Hepatocyte (in vitro differentiated cells): ENCODE data around the gene AFAP1L2. TPM values are rescaled to one million over a fixed set of nuclear protein-coding genes. Genes with fewer than 3 reads are reported as not detected.

Experiments
- DNase-seq: peaks from one replicate; pipeline ENCODE4 v3.0.0-alpha.2; 2016; ENCODE audit warnings: low spot score
- H2AFZ ChIP-seq: fragments of 200-600 bp; sonication (generic); 2 replicates; pipeline ENCODE4 v1.6.0; 2016; ENCODE audit warnings: antibody characterized with exemption, mild to moderate bottlenecking
- H3K27ac ChIP-seq: fragments of 200-600 bp; sonication (generic); 2 replicates; pipeline ENCODE4 v1.5.1; 2016; ENCODE audit warnings: mild to moderate bottlenecking
- H3K27me3 ChIP-seq: fragments of 200-600 bp; sonication (generic); 2 replicates; pipeline ENCODE4 v1.6.1; 2016
- H3K36me3 ChIP-seq: fragments of 200-600 bp; sonication (generic); replicated peaks from 2 replicates; pipeline ENCODE4 v1.5.1; 2016; ENCODE audit warnings: low read depth; ENCODE audit not compliant: insufficient read depth
- H3K4me1 ChIP-seq: fragments of 200-600 bp; sonication (generic); 2 replicates; pipeline ENCODE4 v1.5.1; 2016; ENCODE audit warnings: mild to moderate bottlenecking, moderate library complexity; ENCODE audit not compliant: insufficient read depth
- H3K4me2 ChIP-seq: fragments of 200-600 bp; sonication (generic); 2 replicates; pipeline ENCODE4 v1.6.0; 2016
- H3K4me3 ChIP-seq: fragments of 200-600 bp; sonication (generic); 2 replicates; pipeline ENCODE4 v1.5.1; 2016; ENCODE audit warnings: mild to moderate bottlenecking
- H3K79me2 ChIP-seq: fragments of 200-600 bp; sonication (generic); 2 replicates; pipeline ENCODE4 v1.6.0; 2017; ENCODE audit warnings: mild to moderate bottlenecking
- H3K9me2 ChIP-seq: fragments of 200-600 bp; sonication (generic); replicated peaks from 2 replicates; pipeline ENCODE4 v1.6.0; 2017; ENCODE audit warnings: mild to moderate bottlenecking; ENCODE audit not compliant: insufficient read depth
- H3K9me3 ChIP-seq: fragments of 200-600 bp; sonication (generic); 2 replicates; pipeline ENCODE4 v1.5.1; 2016; ENCODE audit warnings: low read depth, mild to moderate bottlenecking
- H4K20me1 ChIP-seq: fragments of 200-600 bp; sonication (generic); 2 replicates; pipeline ENCODE4 v1.6.0; 2016; ENCODE audit warnings: mild to moderate bottlenecking; ENCODE audit not compliant: insufficient read depth, poor library complexity, severe bottlenecking
- EZH2 ChIP-seq: fragments of 200-600 bp; sonication (generic); IDR thresholded peaks from 2 replicates; pipeline ENCODE4 v1.6.1; 2016; ENCODE audit warnings: antibody characterized with exemption, mild to moderate bottlenecking, borderline replicate concordance
- EZH2phosphoT487 ChIP-seq: fragments of 200-600 bp; sonication (generic); IDR thresholded peaks from one replicate; pipeline ENCODE4 v1.6.1; 2018; ENCODE audit warnings: antibody characterized with exemption, mild to moderate bottlenecking, low read depth, moderate library complexity; ENCODE audit not compliant: unreplicated experiment, severe bottlenecking
- WGBS: methylation state at CpG from one replicate; pipeline ENCODE4 v1.1.6; 2016; ENCODE audit warnings: low lambda C conversion rate; ENCODE audit errors: missing lambda C conversion rate; 5-methylcytosine and 5-hydroxymethylcytosine counted together
- polyA plus RNA-seq: library from polyadenylated mRNA; unstranded; fragments of >200 nt; fragmentation: Nextera tagmentation; extraction: Ambion mirVana; gene quantifications from 2 replicates; pipeline ENCODE4 v1.2.1, GENCODE V29; 2016
- total RNA-seq: library from RNA; depleted of rRNA; stranded (reverse); fragments of >200 nt; gene quantifications from 2 replicates; pipeline ENCODE4 v1.2.3, GENCODE V29; 2014
- TF ChIP-seq, protein P1 (sequence below): fragments of 200-600 bp; sonication (generic); IDR thresholded peaks from 2 replicates; pipeline ENCODE4 v1.5.1; 2016; ENCODE audit warnings: antibody characterized with exemption, mild to moderate bottlenecking; ENCODE audit not compliant: poor library complexity

AFAP1L2 gene
- total and polyA plus RNA-seq, 2 experiments from 2014 or later = 6.1 to 9.6 TPM

DNA sequence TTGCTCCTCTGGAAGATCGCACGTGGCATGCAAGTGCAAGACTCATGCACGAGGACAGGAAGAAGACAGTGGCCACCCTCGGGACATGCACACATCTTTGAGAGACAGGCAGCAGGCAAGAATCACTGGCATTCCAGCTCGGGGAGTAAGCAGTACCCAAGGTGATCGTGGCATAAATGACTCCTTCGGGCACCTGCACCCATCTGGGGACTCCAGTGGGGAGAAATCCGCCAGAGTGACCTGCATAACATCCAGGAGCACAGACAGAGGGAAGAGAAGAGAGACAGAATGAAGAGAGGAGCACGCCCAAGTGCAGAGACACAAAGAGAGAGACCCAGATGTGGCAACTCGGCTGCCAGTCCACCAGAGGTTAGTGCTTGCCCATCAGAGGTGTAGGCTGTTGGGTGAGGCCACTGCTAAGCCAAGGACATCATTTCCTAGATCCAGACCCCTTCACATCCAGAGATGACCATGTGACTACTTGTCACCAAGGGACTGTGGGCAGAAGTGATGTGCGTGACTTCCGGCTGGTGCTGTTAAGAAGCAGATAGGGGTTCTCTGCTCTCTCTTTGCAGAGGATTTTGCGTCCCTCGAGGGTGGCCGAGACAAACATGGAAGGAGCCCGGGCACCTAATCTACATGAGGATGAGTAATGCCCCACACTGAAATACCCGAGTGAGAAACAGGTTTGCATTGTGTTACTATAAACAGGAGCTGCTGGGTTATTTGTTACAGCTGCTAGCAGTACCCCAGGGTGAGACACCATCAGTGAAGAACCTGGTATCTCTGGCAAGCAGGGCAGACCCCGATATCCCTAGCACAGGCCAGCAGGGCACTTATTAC is 84.7 kb downstream of the AFAP1L2 start:
- no peaks in the 10 kb centered on the region for H3K27me3 ChIP-seq
- H3K79me2 ChIP-seq = no peaks in the 10 kb centered on the region
- H3K27ac ChIP-seq = no peak overlapping the region
- no peak for DNase-seq
- no peak overlapping the region for H3K4me3 ChIP-seq
- TF ChIP-seq, protein P1, sequence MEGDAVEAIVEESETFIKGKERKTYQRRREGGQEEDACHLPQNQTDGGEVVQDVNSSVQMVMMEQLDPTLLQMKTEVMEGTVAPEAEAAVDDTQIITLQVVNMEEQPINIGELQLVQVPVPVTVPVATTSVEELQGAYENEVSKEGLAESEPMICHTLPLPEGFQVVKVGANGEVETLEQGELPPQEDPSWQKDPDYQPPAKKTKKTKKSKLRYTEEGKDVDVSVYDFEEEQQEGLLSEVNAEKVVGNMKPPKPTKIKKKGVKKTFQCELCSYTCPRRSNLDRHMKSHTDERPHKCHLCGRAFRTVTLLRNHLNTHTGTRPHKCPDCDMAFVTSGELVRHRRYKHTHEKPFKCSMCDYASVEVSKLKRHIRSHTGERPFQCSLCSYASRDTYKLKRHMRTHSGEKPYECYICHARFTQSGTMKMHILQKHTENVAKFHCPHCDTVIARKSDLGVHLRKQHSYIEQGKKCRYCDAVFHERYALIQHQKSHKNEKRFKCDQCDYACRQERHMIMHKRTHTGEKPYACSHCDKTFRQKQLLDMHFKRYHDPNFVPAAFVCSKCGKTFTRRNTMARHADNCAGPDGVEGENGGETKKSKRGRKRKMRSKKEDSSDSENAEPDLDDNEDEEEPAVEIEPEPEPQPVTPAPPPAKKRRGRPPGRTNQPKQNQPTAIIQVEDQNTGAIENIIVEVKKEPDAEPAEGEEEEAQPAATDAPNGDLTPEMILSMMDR = no peak
- TF ChIP-seq EZH2phosphoT487 (no peak), EZH2 (no peak)
- H3K9me2 ChIP-seq = no peaks in the 10 kb centered on the region
- no peaks in the 10 kb centered on the region for H4K20me1 ChIP-seq
- H3K9me3 ChIP-seq = no peaks in the 10 kb centered on the region
- no peak overlapping the region for H3K4me2 ChIP-seq
- no peaks in the 10 kb centered on the region for H3K36me3 ChIP-seq
- peaks cover 13% of the 10 kb centered on the region for H3K4me1 ChIP-seq
- 95% methylated on average over 18 of the region's 18 CpGs for WGBS
- H2AFZ ChIP-seq = no peak overlapping the region

GRCh38 chr10:114316744-114317143 is 87.6 kb downstream of the AFAP1L2 start:
- 88% methylated on average over 5 of the region's 5 CpGs for WGBS
- H3K36me3 ChIP-seq = no peaks in the 10 kb centered on the region
- no peak overlapping the region for H3K27ac ChIP-seq
- H2AFZ ChIP-seq = no peak overlapping the region
- no peak overlapping the region for H3K4me2 ChIP-seq
- no peaks in the 10 kb centered on the region for H3K9me3 ChIP-seq
- TF ChIP-seq EZH2 (no peak), EZH2phosphoT487 (no peak)
- TF ChIP-seq, protein P1 = no peak
- DNase-seq = no peak
- no peaks in the 10 kb centered on the region for H3K9me2 ChIP-seq
- H3K27me3 ChIP-seq = no peaks in the 10 kb centered on the region
- H3K4me1 ChIP-seq = peaks cover 4% of the 10 kb centered on the region
- H3K4me3 ChIP-seq = no peak overlapping the region
- H3K79me2 ChIP-seq = no peaks in the 10 kb centered on the region
- no peaks in the 10 kb centered on the region for H4K20me1 ChIP-seq

DNA sequence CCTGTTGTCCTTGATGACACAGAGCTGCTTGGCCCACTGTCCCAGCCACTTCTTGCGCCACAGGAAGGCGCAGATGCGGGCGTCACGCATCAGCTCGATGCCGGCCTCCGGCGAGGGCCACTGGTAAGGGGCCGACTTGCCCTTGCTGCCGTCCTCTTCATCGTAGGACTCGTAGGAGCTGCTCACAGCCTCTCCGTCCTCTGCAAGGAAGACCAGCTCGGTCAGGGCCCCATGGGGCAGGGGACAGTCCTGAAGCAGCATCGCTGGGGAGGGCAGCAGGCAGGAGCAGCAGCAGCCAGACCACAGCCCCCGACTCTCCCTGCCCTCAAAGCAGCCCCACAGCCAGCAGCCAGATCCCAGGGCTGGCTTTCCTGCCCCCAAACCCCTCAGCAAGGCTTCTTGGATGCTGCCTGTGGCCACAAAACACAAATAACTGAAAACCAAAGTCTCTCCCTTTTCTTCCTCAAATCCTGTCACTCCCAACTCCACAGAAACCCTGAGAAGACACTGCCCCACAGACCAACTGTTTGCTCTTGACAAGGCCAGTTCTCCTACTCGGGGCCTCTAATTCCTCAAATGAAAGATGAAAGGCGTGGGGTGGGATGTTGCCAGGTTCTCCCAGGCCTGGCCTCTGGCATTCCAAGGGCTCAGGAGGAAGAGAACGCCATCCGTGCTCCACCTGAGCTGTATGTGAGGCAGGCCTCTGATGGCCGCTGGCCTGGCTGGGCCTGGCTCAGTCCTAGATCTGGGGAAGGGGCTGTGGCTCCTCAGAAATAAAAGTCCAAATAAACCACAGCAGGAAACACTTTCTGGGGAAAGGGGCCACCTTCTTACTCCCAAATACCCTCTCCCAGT is 88.5 kb downstream of the AFAP1L2 start:
- 92% methylated on average over 22 of the region's 22 CpGs for WGBS
- H3K27me3 ChIP-seq = no peaks in the 10 kb centered on the region
- H3K27ac ChIP-seq = no peak overlapping the region
- no peak for DNase-seq
- H3K9me3 ChIP-seq = no peaks in the 10 kb centered on the region
- no peak overlapping the region for H2AFZ ChIP-seq
- H3K4me2 ChIP-seq = no peak overlapping the region
- no peaks in the 10 kb centered on the region for H3K9me2 ChIP-seq
- H3K36me3 ChIP-seq = no peaks in the 10 kb centered on the region
- no peak for TF ChIP-seq EZH2phosphoT487
- no peak overlapping the region for H3K4me3 ChIP-seq
- H3K4me1 ChIP-seq = peaks cover 4% of the 10 kb centered on the region
- no peaks in the 10 kb centered on the region for H4K20me1 ChIP-seq
- H3K79me2 ChIP-seq = no peaks in the 10 kb centered on the region

DNA sequence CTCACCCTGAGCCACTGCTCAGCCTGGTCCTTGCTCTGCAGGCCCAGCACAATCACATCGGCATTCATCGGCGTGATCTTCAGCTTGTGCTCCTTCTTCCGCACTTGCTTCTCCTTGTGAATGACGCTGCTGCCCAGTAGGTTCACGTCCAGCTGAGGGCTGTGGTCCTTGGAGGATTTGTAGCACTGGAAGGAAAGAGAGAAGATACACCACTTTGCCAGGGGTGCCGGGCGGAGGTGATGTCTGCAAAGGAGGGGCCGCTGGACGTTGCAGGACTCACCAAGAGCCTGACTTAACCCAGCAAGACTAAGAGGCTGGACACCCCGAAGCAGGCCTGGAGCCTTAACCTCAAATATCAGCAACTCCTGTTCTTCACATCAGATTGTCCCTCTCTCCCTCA is 90.4 kb downstream of the AFAP1L2 start:
- DNase-seq = no peak
- Histone ChIP-seq H3K27ac (no peak overlapping the region), H3K79me2 (no peaks in the 10 kb centered on the region), H3K4me1 (no peaks in the 10 kb centered on the region), H4K20me1 (no peaks in the 10 kb centered on the region), H3K4me3 (no peak overlapping the region), H3K27me3 (no peaks in the 10 kb centered on the region), H3K36me3 (no peaks in the 10 kb centered on the region), H3K4me2 (no peak overlapping the region), H2AFZ (no peak overlapping the region), H3K9me2 (no peaks in the 10 kb centered on the region), H3K9me3 (no peaks in the 10 kb centered on the region)
- 88% methylated on average over 11 of the region's 11 CpGs for WGBS
- TF ChIP-seq EZH2 (no peak), EZH2phosphoT487 (no peak)
- TF ChIP-seq, protein P1 = no peak
